HCT116 (cell line): Measurements from ENCODE around the gene BEND4. TPM values are rescaled to one million over a fixed set of nuclear protein-coding genes. Genes with fewer than 3 reads are reported as not detected.

Source experiments
- ATAC-seq: fragments of 200-7000 bp; cut with Tn5 transposase; 2 replicates; pipeline ENCODE4 v1.9.1; 2020; ENCODE audit warnings: mild to moderate bottlenecking, moderate library complexity
- BruUV-seq: library from RNA; stranded (reverse); fragments of 400-500 nt; replicated peaks from 2 replicates; lab custom pipeline; 2021; lab: Mats Ljungman, UMichigan
- CTCF ChIA-PET: fragments of 300-600 bp; sonication (Branson Sonifier 250); formaldehyde crosslinking; loops from one replicate; lab custom pipeline; 2021; ENCODE audit warnings: antibody characterized with exemption; lab: Charles Lee
- POLR2A ChIA-PET: fragments of 300-600, 350-600 bp; sonication (Branson Sonifier 250); formaldehyde crosslinking; loops from one replicate; lab custom pipeline; 2021; ENCODE audit warnings: antibody characterized with exemption; lab: Charles Lee
- RAD21 ChIA-PET, 2 experiments: fragments of 300-600 bp; sonication (Branson Sonifier 250); formaldehyde crosslinking; loops; one replicate each; lab custom pipeline; 2023; ENCODE audit warnings: low total read pairs in 2 of 2; ENCODE audit not compliant: uncharacterized antibody in 2 of 2, unreplicated experiment in 2 of 2, low non-redundant PET in 1 of 2; lab: Charles Lee
- DNase-seq: peaks from one replicate; pipeline ENCODE4 v3.0.0-alpha.2; 2010; ENCODE audit warnings: low read depth, low spot score
- H2AFZ ChIP-seq: fragments of 200-600 bp; shearing (Covaris generic), sonication (generic); 2 replicates; pipeline ENCODE4 v1.6.1; 2017; ENCODE audit warnings: low read depth, mixed run types, mixed read lengths, antibody characterized with exemption, low read length; ENCODE audit not compliant: poor library complexity, severe bottlenecking
- H3K27ac ChIP-seq: 2 replicates; pipeline ENCODE4 v1.5.1; 2012; ENCODE audit warnings: low read depth, low read length
- H3K27me3 ChIP-seq: fragments of 200-600 bp; sonication (generic); 2 replicates; pipeline ENCODE4 v1.6.1; 2016; ENCODE audit warnings: mixed run types, low read length, mixed read lengths; ENCODE audit not compliant: insufficient read depth
- H3K36me3 ChIP-seq, 2 experiments: fragments of 200-500 bp in 1 of 2; fragments of 200-600 bp in 1 of 2; sonication (Bioruptor generic) in 1 of 2; sonication (generic) in 1 of 2; 2 replicates each; pipeline versions ENCODE4 v1.5.1 to v1.6.1; 2014 to 2016; ENCODE audit warnings: low read length in 2 of 2, inconsistent platforms in 1 of 2, mixed read lengths in 1 of 2, mixed run types in 1 of 2; ENCODE audit not compliant: insufficient read depth in 2 of 2, control insufficient read depth in 1 of 2
- H3K4me1 ChIP-seq, 2 experiments: fragments of 200-600 bp in 1 of 2; sonication (generic) in 1 of 2; 2 replicates each; pipeline versions ENCODE4 v1.5.1 to v1.6.1; 2012 to 2017; ENCODE audit warnings: low read length in 2 of 2, inconsistent platforms in 1 of 2, mild to moderate bottlenecking in 1 of 2, mixed read lengths in 1 of 2, mixed run types in 1 of 2, moderate library complexity in 1 of 2; ENCODE audit not compliant: insufficient read depth in 2 of 2, control insufficient read depth in 1 of 2
- H3K4me2 ChIP-seq: fragments of 200-600 bp; sonication (generic); 2 replicates; pipeline ENCODE4 v1.6.1; 2017; ENCODE audit warnings: mixed run types, low read length, mixed read lengths
- H3K4me3 ChIP-seq, 2 experiments: fragments of 200-600 bp in 1 of 2; sonication (generic) in 1 of 2; replicated peaks in 1 of 2; 2 replicates each; pipeline ENCODE4 v1.5.1; 2011 to 2016; ENCODE audit warnings: low read length in 2 of 2, control low read depth in 1 of 2, low read depth in 1 of 2, mild to moderate bottlenecking in 1 of 2, mixed read lengths in 1 of 2, mixed run types in 1 of 2
- H3K79me2 ChIP-seq: fragments of 200-600 bp; sonication (generic); 2 replicates; pipeline ENCODE4 v1.6.1; 2017; ENCODE audit warnings: mild to moderate bottlenecking, mixed run types, low read length, moderate library complexity, mixed read lengths; ENCODE audit not compliant: insufficient read depth
- H3K9ac ChIP-seq: fragments of 200-600 bp; sonication (generic); 2 replicates; pipeline ENCODE4 v1.6.1; 2016; ENCODE audit warnings: low read length, mixed read lengths
- H3K9me2 ChIP-seq: fragments of 200-600 bp; sonication (generic), shearing (Covaris generic); 2 replicates; pipeline ENCODE4 v1.6.1; 2017; ENCODE audit warnings: mixed run types, mild to moderate bottlenecking, moderate library complexity; ENCODE audit not compliant: insufficient read depth
- H3K9me3 ChIP-seq, 2 experiments: fragments of 200-500 bp in 1 of 2; fragments of 200-600 bp in 1 of 2; sonication (Bioruptor generic) in 1 of 2; sonication (generic) in 1 of 2; 2 replicates each; pipeline ENCODE4 v1.6.1; 2014 to 2017; ENCODE audit warnings: low read length in 2 of 2, mixed read lengths in 2 of 2, inconsistent platforms in 1 of 2, low read depth in 1 of 2, mild to moderate bottlenecking in 1 of 2, mixed run types in 1 of 2, moderate library complexity in 1 of 2; ENCODE audit not compliant: control insufficient read depth in 1 of 2, insufficient read depth in 1 of 2
- H4K20me1 ChIP-seq: fragments of 200-600 bp; sonication (generic), shearing (Covaris generic); 2 replicates; pipeline ENCODE4 v1.6.1; 2017; ENCODE audit warnings: mixed run types, mild to moderate bottlenecking, moderate library complexity; ENCODE audit not compliant: insufficient read depth
- ATF3 ChIP-seq: IDR thresholded peaks from 2 replicates; pipeline ENCODE4 v1.6.1; 2012
- CBX3 ChIP-seq: IDR thresholded peaks from 2 replicates; pipeline ENCODE4 v1.6.1; 2012; ENCODE audit warnings: low read depth
- CEBPB ChIP-seq: IDR thresholded peaks from 2 replicates; pipeline ENCODE4 v1.6.1; 2012; ENCODE audit warnings: low read depth
- EGR1 ChIP-seq: IDR thresholded peaks from 2 replicates; pipeline ENCODE4 v1.6.1; 2012; ENCODE audit warnings: low read depth
- ELF1 ChIP-seq: IDR thresholded peaks from 2 replicates; pipeline ENCODE4 v1.6.1; 2012; ENCODE audit warnings: low read depth, borderline replicate concordance
- FOSL1 ChIP-seq: IDR thresholded peaks from 2 replicates; pipeline ENCODE4 v1.6.1; 2012; ENCODE audit warnings: low read depth
- JUND ChIP-seq: IDR thresholded peaks from 2 replicates; pipeline ENCODE4 v1.6.1; 2012
- POLR2AphosphoS5 ChIP-seq: IDR thresholded peaks from 2 replicates; pipeline ENCODE4 v1.6.1; 2011; ENCODE audit warnings: mild to moderate bottlenecking, low read depth, low read length, moderate library complexity
- RAD21 ChIP-seq: IDR thresholded peaks from 2 replicates; pipeline ENCODE4 v1.6.1; 2012; ENCODE audit warnings: low read depth, mild to moderate bottlenecking
- REST ChIP-seq: IDR thresholded peaks from 2 replicates; pipeline ENCODE4 v1.6.1; 2012; ENCODE audit warnings: low read depth
- SIN3A ChIP-seq: IDR thresholded peaks from 2 replicates; pipeline ENCODE4 v1.6.1; 2012; ENCODE audit warnings: low read depth
- SP1 ChIP-seq: IDR thresholded peaks from 2 replicates; pipeline ENCODE4 v1.6.1; 2012; ENCODE audit warnings: low read depth
- TCF7L2 ChIP-seq: IDR thresholded peaks from 2 replicates; pipeline ENCODE4 v1.7.0; 2011; ENCODE audit warnings: borderline replicate concordance, inconsistent platforms; ENCODE audit not compliant: insufficient read depth, insufficient read length; ENCODE audit errors: extremely low read depth
- ZBTB33 ChIP-seq: IDR thresholded peaks from 2 replicates; pipeline ENCODE4 v1.6.1; 2011; ENCODE audit warnings: mild to moderate bottlenecking, low read length, moderate library complexity; ENCODE audit not compliant: insufficient replicate concordance; ENCODE audit errors: extremely low read depth
- ZFX ChIP-seq: fragments of 450-650 bp; IDR thresholded peaks from 2 replicates; pipeline ENCODE4 v1.6.1; 2017
- intact Hi-C: fragments of 100-400 bp; cut with micrococcal nuclease; formaldehyde crosslinking; loops from 2 replicates; pipeline ENCODE4 v1.10.0; 2022
- total RNA-seq: library from RNA; stranded (reverse); gene quantifications from one replicate; pipeline ENCODE4 v1.2.1, GENCODE V29; 2021; ENCODE audit not compliant: unreplicated experiment

The BEND4 gene
- total RNA-seq, 1 experiment from 2014 or later: 0.05 TPM

- intact Hi-C loops: no loop called here
- ChIA-PET CTCF (no interaction called here), POLR2A (no interaction called here)
Measured at GRCh38 chr4:42172128-42172790, 19.8 kb upstream of the BEND4 start.

More at GRCh38 chr4:42172128-42172790, 19.8 kb upstream of the BEND4 start:
- Histone ChIP-seq H3K9me3 (no peaks in the 10 kb centered on the region), H4K20me1 (no peaks in the 10 kb centered on the region), H3K9me2 (no peaks in the 10 kb centered on the region), H3K4me3 (no peak overlapping the region), H3K9ac (no peak overlapping the region), H3K4me2 (no peak overlapping the region), H3K79me2 (no peaks in the 10 kb centered on the region), H3K36me3 (no peaks in the 10 kb centered on the region), H3K4me1 (no peaks in the 10 kb centered on the region), H3K27me3 (no peaks in the 10 kb centered on the region), H2AFZ (no peak overlapping the region), H3K27ac (no peak overlapping the region)
- ATAC-seq (no peak), DNase-seq (no peak)
- BruUV-seq: no TSS peak
- TF ChIP-seq RAD21 (no peak), REST (no peak), ATF3 (no peak), CBX3 (no peak), ELF1 (no peak), ZFX (no peak), JUND (no peak), CEBPB (no peak), ZBTB33 (no peak), FOSL1 (no peak), SP1 (no peak), POLR2AphosphoS5 (no peak), TCF7L2 (no peak), EGR1 (no peak), SIN3A (no peak)
- RAD21 ChIA-PET: no interaction called here
